Measurements from ENCODE around the gene MYO15A.

MYO15A gene

GRCh38 chr17:18074566-18075272, 33.8 kb upstream of the MYO15A start:
- Histone ChIP-seq H3K4me1 (ENCODE audit: control insufficient read depth, insufficient read depth, low read length, poor library complexity, severe bottlenecking) (no peaks in the 10 kb centered on the region), H3K4me3 (ENCODE audit: insufficient read depth, low read depth, low read length, poor library complexity, severe bottlenecking) (no peak overlapping the region), H3K27me3 (replicated peaks; ENCODE audit: control insufficient read depth, insufficient read depth, low read length, poor library complexity, severe bottlenecking) (no peaks in the 10 kb centered on the region), H3K27ac (ENCODE audit: insufficient read depth, low read length, poor library complexity, severe bottlenecking) (no peak overlapping the region), H3K9me3 (ENCODE audit: control insufficient read depth, low read length) (no peaks in the 10 kb centered on the region), H3K36me3 (ENCODE audit: control insufficient read depth, insufficient read depth, low read length) (no peaks in the 10 kb centered on the region)
- no peak for DNase-seq

- Histone ChIP-seq H3K4me1 (ENCODE audit: control insufficient read depth, insufficient read depth, low read length, poor library complexity, severe bottlenecking) (no peaks in the 10 kb centered on the region), H3K36me3 (ENCODE audit: control insufficient read depth, insufficient read depth, low read length) (no peaks in the 10 kb centered on the region), H3K27ac (ENCODE audit: insufficient read depth, low read length, poor library complexity, severe bottlenecking) (no peak overlapping the region), H3K27me3 (replicated peaks; ENCODE audit: control insufficient read depth, insufficient read depth, low read length, poor library complexity, severe bottlenecking) (no peaks in the 10 kb centered on the region), H3K4me3 (ENCODE audit: insufficient read depth, low read depth, low read length, poor library complexity, severe bottlenecking) (no peak overlapping the region), H3K9me3 (ENCODE audit: control insufficient read depth, low read length) (no peaks in the 10 kb centered on the region)
- DNase-seq: no peak
These were observed 31.6 kb upstream of the MYO15A start for GRCh38 chr17:18076936-18077335.

- Histone ChIP-seq H3K9me3 (ENCODE audit: control insufficient read depth, low read length) (no peaks in the 10 kb centered on the region), H3K4me1 (ENCODE audit: control insufficient read depth, insufficient read depth, low read length, poor library complexity, severe bottlenecking) (no peaks in the 10 kb centered on the region), H3K27me3 (replicated peaks; ENCODE audit: control insufficient read depth, insufficient read depth, low read length, poor library complexity, severe bottlenecking) (no peaks in the 10 kb centered on the region), H3K4me3 (ENCODE audit: insufficient read depth, low read depth, low read length, poor library complexity, severe bottlenecking) (no peak overlapping the region), H3K36me3 (ENCODE audit: control insufficient read depth, insufficient read depth, low read length) (no peaks in the 10 kb centered on the region), H3K27ac (ENCODE audit: insufficient read depth, low read length, poor library complexity, severe bottlenecking) (no peak overlapping the region)
- DNase-seq: no peak
These were observed 29.0 kb upstream of the MYO15A start for GRCh38 chr17:18079543-18079942.

GRCh38 chr17:18084256-18084655, 24.3 kb upstream of the MYO15A start:
- Histone ChIP-seq H3K27me3 (replicated peaks; ENCODE audit: control insufficient read depth, insufficient read depth, low read length, poor library complexity, severe bottlenecking) (no peaks in the 10 kb centered on the region), H3K4me3 (ENCODE audit: insufficient read depth, low read depth, low read length, poor library complexity, severe bottlenecking) (no peak overlapping the region), H3K36me3 (ENCODE audit: control insufficient read depth, insufficient read depth, low read length) (no peaks in the 10 kb centered on the region), H3K27ac (ENCODE audit: insufficient read depth, low read length, poor library complexity, severe bottlenecking) (no peak overlapping the region), H3K9me3 (ENCODE audit: control insufficient read depth, low read length) (no peaks in the 10 kb centered on the region), H3K4me1 (ENCODE audit: control insufficient read depth, insufficient read depth, low read length, poor library complexity, severe bottlenecking) (peaks cover 6% of the 10 kb centered on the region)
- DNase-seq: no peak

- H3K4me3 ChIP-seq (ENCODE audit: insufficient read depth, low read depth, low read length, poor library complexity, severe bottlenecking): peak within 1 kb of the TSS; percentile 92
- H3K27me3 ChIP-seq (replicated peaks; ENCODE audit: control insufficient read depth, insufficient read depth, low read length, poor library complexity, severe bottlenecking): no peaks in the 10 kb centered on the region
- no peaks in the 10 kb centered on the region for H3K9me3 ChIP-seq (ENCODE audit: control insufficient read depth, low read length)
- peak; percentile 69 to 77 (median 73) for DNase-seq
- H3K27ac ChIP-seq (ENCODE audit: insufficient read depth, low read length, poor library complexity, severe bottlenecking): peak within 1 kb of the TSS; percentile 82
- no peaks in the 10 kb centered on the region for H3K36me3 ChIP-seq (ENCODE audit: control insufficient read depth, insufficient read depth, low read length)
- peaks cover 6% of the 10 kb centered on the region for H3K4me1 ChIP-seq (ENCODE audit: control insufficient read depth, insufficient read depth, low read length, poor library complexity, severe bottlenecking)
These were observed 20.7 kb upstream of the MYO15A start, which contains the start of gene DRG2 for GRCh38 chr17:18087610-18088491. Gene DRG2 (plus strand): TSS chr17:18087948. CDS start chr17:18088024, 76 bp downstream.

GRCh38 chr17:18089613-18090012, 18.9 kb upstream of the MYO15A start:
- Histone ChIP-seq H3K4me3 (ENCODE audit: insufficient read depth, low read depth, low read length, poor library complexity, severe bottlenecking) (no peak overlapping the region), H3K4me1 (ENCODE audit: control insufficient read depth, insufficient read depth, low read length, poor library complexity, severe bottlenecking) (peaks cover 6% of the 10 kb centered on the region), H3K27ac (ENCODE audit: insufficient read depth, low read length, poor library complexity, severe bottlenecking) (no peak overlapping the region), H3K27me3 (replicated peaks; ENCODE audit: control insufficient read depth, insufficient read depth, low read length, poor library complexity, severe bottlenecking) (no peaks in the 10 kb centered on the region), H3K36me3 (ENCODE audit: control insufficient read depth, insufficient read depth, low read length) (peaks cover 8% of the 10 kb centered on the region), H3K9me3 (ENCODE audit: control insufficient read depth, low read length) (no peaks in the 10 kb centered on the region)
- DNase-seq: no peak

- H3K9me3 ChIP-seq (ENCODE audit: control insufficient read depth, low read length): no peaks in the 10 kb centered on the region
- no peak for DNase-seq
- no peaks in the 10 kb centered on the region for H3K27me3 ChIP-seq (replicated peaks; ENCODE audit: control insufficient read depth, insufficient read depth, low read length, poor library complexity, severe bottlenecking)
- H3K4me3 ChIP-seq (ENCODE audit: insufficient read depth, low read depth, low read length, poor library complexity, severe bottlenecking): no peak overlapping the region
- peaks cover 42% of the 10 kb centered on the region for H3K36me3 ChIP-seq (ENCODE audit: control insufficient read depth, insufficient read depth, low read length)
- H3K4me1 ChIP-seq (ENCODE audit: control insufficient read depth, insufficient read depth, low read length, poor library complexity, severe bottlenecking): peaks cover 2% of the 10 kb centered on the region
- no peak overlapping the region for H3K27ac ChIP-seq (ENCODE audit: insufficient read depth, low read length, poor library complexity, severe bottlenecking)
These were observed 14.7 kb upstream of the MYO15A start for GRCh38 chr17:18093616-18094408.

- DNase-seq: no peak
- H3K36me3 ChIP-seq (ENCODE audit: control insufficient read depth, insufficient read depth, low read length): peaks cover 47% of the 10 kb centered on the region
- no peak overlapping the region for H3K4me3 ChIP-seq (ENCODE audit: insufficient read depth, low read depth, low read length, poor library complexity, severe bottlenecking)
- H3K27me3 ChIP-seq (replicated peaks; ENCODE audit: control insufficient read depth, insufficient read depth, low read length, poor library complexity, severe bottlenecking): no peaks in the 10 kb centered on the region
- H3K27ac ChIP-seq (ENCODE audit: insufficient read depth, low read length, poor library complexity, severe bottlenecking): no peak overlapping the region
- no peaks in the 10 kb centered on the region for H3K9me3 ChIP-seq (ENCODE audit: control insufficient read depth, low read length)
- no peaks in the 10 kb centered on the region for H3K4me1 ChIP-seq (ENCODE audit: control insufficient read depth, insufficient read depth, low read length, poor library complexity, severe bottlenecking)
These were observed 14.1 kb upstream of the MYO15A start for GRCh38 chr17:18094409-18094807.

GRCh38 chr17:18099516-18099915, 9.0 kb upstream of the MYO15A start:
- Histone ChIP-seq H3K27ac (ENCODE audit: insufficient read depth, low read length, poor library complexity, severe bottlenecking) (no peak overlapping the region), H3K27me3 (replicated peaks; ENCODE audit: control insufficient read depth, insufficient read depth, low read length, poor library complexity, severe bottlenecking) (no peaks in the 10 kb centered on the region), H3K4me1 (ENCODE audit: control insufficient read depth, insufficient read depth, low read length, poor library complexity, severe bottlenecking) (no peaks in the 10 kb centered on the region), H3K9me3 (ENCODE audit: control insufficient read depth, low read length) (no peaks in the 10 kb centered on the region), H3K36me3 (ENCODE audit: control insufficient read depth, insufficient read depth, low read length) (peaks cover 84% of the 10 kb centered on the region), H3K4me3 (ENCODE audit: insufficient read depth, low read depth, low read length, poor library complexity, severe bottlenecking) (no peak overlapping the region)
- DNase-seq: no peak
